Chondrocyte (in vitro differentiated cells): ENCODE measurements around the gene XYLB. TPM values are rescaled to one million over a fixed set of nuclear protein-coding genes. Genes with fewer than 3 reads are reported as not detected.

ENCODE experiments used
- DNase-seq: peaks from one replicate; pipeline ENCODE4 v3.0.0; 2021; ENCODE audit warnings: mixed read lengths, low spot score
- H3K27ac Mint-ChIP-seq: one replicate; pipeline ENCODE4 v1.8.0; 2021; ENCODE audit warnings: mild to moderate bottlenecking, moderate library complexity, mixed read lengths; ENCODE audit not compliant: unreplicated experiment
- H3K27me3 Mint-ChIP-seq: 2 replicates; pipeline ENCODE4 v1.8.0; 2021; ENCODE audit warnings: low read depth, mixed read lengths
- H3K36me3 Mint-ChIP-seq: 2 replicates; pipeline ENCODE4 v1.8.0; 2021; ENCODE audit warnings: low read depth, mixed read lengths
- H3K4me1 Mint-ChIP-seq: 2 replicates; pipeline ENCODE4 v1.8.0; 2021; ENCODE audit warnings: low read depth, mild to moderate bottlenecking, mixed read lengths
- H3K4me3 Mint-ChIP-seq: one replicate; pipeline ENCODE4 v1.8.0; 2021; ENCODE audit warnings: mild to moderate bottlenecking, moderate library complexity, mixed read lengths; ENCODE audit not compliant: unreplicated experiment
- H3K9me3 Mint-ChIP-seq: 2 replicates; pipeline ENCODE4 v1.8.0; 2021; ENCODE audit warnings: low read depth, mixed read lengths
- CTCF ChIP-seq: fragments of 200-600 bp; sonication (generic); IDR thresholded peaks from 2 replicates; pipeline ENCODE4 v1.5.0; 2021; ENCODE audit warnings: antibody characterized with exemption, mild to moderate bottlenecking, moderate library complexity
- total RNA-seq: library from RNA; stranded (reverse); gene quantifications from 3 replicates; pipeline ENCODE4 v1.2.1, GENCODE V29; 2021

The XYLB gene
- total RNA-seq, 1 donor from 2014 or later, result 3.9 TPM

GRCh38 chr3:38375488-38376097 is 29.0 kb downstream of the XYLB start:
- Mint-ChIP-seq H3K4me3 (no peak overlapping the region), H3K27ac (no peak overlapping the region), H3K36me3 (peaks cover 27% of the 10 kb centered on the region), H3K27me3 (no peaks in the 10 kb centered on the region), H3K4me1 (no peaks in the 10 kb centered on the region), H3K9me3 (no peaks in the 10 kb centered on the region)
- no peak for TF ChIP-seq CTCF
- no peak for DNase-seq

- H3K36me3 Mint-ChIP-seq, result peaks cover 27% of the 10 kb centered on the region
- H3K27me3 Mint-ChIP-seq, result no peaks in the 10 kb centered on the region
- no peak overlapping the region for H3K27ac Mint-ChIP-seq
- H3K4me1 Mint-ChIP-seq, result no peaks in the 10 kb centered on the region
- H3K4me3 Mint-ChIP-seq, result no peak overlapping the region
- DNase-seq, result no peak
- TF ChIP-seq CTCF, result no peak
- peaks cover 2% of the 10 kb centered on the region for H3K9me3 Mint-ChIP-seq
Measured at GRCh38 chr3:38376098-38376816, 29.7 kb downstream of the XYLB start.

- peaks cover 27% of the 10 kb centered on the region for H3K36me3 Mint-ChIP-seq
- DNase-seq, result no peak
- no peak overlapping the region for H3K27ac Mint-ChIP-seq
- H3K4me1 Mint-ChIP-seq, result no peaks in the 10 kb centered on the region
- TF ChIP-seq CTCF, result no peak
- H3K4me3 Mint-ChIP-seq, result no peak overlapping the region
- peaks cover 3% of the 10 kb centered on the region for H3K9me3 Mint-ChIP-seq
- no peaks in the 10 kb centered on the region for H3K27me3 Mint-ChIP-seq
Measured at GRCh38 chr3:38379201-38379770, 32.7 kb downstream of the XYLB start.

GRCh38 chr3:38382506-38383080 is 36.0 kb downstream of the XYLB start:
- Mint-ChIP-seq H3K9me3 (peaks cover 15% of the 10 kb centered on the region), H3K27me3 (no peaks in the 10 kb centered on the region), H3K4me1 (no peaks in the 10 kb centered on the region), H3K4me3 (no peak overlapping the region), H3K36me3 (peaks cover 40% of the 10 kb centered on the region), H3K27ac (no peak overlapping the region)
- no peak for TF ChIP-seq CTCF
- DNase-seq, result no peak

GRCh38 chr3:38383156-38383875 is 36.7 kb downstream of the XYLB start:
- TF ChIP-seq CTCF, result no peak
- Mint-ChIP-seq H3K9me3 (peaks cover 18% of the 10 kb centered on the region), H3K36me3 (peaks cover 33% of the 10 kb centered on the region), H3K27me3 (no peaks in the 10 kb centered on the region), H3K27ac (no peak overlapping the region), H3K4me1 (no peaks in the 10 kb centered on the region), H3K4me3 (no peak overlapping the region)
- DNase-seq, result no peak
